ENCODE data around the gene GALK2. TPM values are rescaled to one million over a fixed set of nuclear protein-coding genes. Genes with fewer than 3 reads are reported as not detected.
"Not testable (repeated sequence)": the region's sequence is repeated elsewhere in the genome, so short reads cannot be mapped to it uniquely, and the experiment has no call there.

GALK2 gene
- total RNA-seq, 1 donor from 2014 or later = 37.7 TPM

DNA sequence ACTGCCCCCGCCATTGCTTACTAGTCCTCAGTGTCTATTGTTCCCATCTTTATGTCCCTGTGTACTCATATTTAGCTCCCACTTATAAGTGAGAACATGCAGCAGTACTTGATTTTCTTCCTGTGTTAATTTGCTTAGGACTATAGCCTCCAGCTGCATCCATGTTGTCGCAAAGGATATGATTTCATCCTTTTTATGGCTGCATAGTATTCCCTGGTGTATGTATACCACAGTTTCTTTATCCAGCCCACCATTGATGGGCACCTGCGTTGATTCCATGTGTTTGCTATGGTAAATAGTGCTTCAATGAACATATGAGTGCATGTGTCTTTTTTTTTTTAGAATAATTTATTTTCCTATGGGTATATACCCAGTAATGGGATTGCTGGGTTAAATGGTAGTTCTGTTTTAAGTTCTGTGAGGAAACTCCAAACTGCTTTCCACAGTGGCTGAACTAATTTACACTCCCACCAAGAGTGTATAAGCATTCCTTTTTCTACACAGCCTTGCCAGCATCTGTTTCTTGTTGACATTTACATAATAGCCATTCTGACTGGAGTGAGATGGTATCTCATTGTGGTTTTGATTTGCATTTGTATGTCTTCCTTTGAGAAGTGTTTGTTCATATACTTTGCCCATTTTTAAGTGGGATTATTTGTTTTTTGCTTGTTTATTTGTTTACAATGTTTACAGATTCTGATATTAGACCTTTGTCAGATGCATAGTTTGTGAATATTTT is 53.7 kb downstream of the GALK2 start:
- DNase-seq (ENCODE audit: low spot score) = no peak

GRCh38 chr15:49225572-49226281 is 55.7 kb downstream of the GALK2 start:
- no peak for DNase-seq (ENCODE audit: low spot score)

DNA sequence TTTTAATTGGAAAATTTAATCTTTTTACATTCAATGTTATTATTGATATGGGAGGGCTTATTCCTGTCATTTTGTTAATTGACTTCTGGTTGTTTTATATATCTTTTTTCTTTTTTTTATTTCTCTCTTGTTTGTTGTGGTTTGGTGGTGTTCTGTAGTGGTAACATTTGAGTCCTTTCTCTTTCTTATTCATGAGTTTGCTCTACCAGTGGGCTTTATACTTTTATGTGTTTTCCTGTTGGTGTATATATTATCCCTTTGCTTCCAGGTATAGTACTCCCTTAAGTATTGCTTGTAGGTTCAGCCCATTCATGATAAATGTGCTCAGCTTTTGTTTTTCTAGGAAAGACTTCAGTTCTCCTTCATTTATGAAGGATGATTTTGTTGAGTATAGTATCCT is 57.6 kb downstream of the GALK2 start:
- no peak for DNase-seq (ENCODE audit: low spot score)

DNA sequence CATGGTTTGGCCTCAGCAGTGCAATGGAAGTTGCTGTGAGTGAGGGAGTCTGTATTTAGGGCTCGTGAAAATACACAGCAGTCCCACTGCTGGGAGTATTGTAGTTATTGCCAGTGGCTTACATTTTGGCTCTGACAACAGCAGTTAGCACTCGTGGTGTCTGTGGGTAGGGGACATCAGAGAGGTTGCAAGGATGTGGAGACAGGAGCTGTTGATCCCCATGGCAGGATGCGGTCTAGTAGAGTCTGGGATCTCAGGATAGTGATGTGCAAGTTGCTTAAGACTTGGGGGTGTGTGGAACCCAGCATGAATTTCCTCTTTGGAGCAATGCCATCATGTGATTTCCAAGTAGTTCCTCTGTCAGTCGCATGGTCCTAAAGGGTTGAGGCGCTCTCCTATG is 59.9 kb downstream of the GALK2 start:
- DNase-seq (ENCODE audit: low spot score) = no peak

GRCh38 chr15:49232236-49232806 is 62.3 kb downstream of the GALK2 start:
- no peak for DNase-seq (ENCODE audit: low spot score)

DNA sequence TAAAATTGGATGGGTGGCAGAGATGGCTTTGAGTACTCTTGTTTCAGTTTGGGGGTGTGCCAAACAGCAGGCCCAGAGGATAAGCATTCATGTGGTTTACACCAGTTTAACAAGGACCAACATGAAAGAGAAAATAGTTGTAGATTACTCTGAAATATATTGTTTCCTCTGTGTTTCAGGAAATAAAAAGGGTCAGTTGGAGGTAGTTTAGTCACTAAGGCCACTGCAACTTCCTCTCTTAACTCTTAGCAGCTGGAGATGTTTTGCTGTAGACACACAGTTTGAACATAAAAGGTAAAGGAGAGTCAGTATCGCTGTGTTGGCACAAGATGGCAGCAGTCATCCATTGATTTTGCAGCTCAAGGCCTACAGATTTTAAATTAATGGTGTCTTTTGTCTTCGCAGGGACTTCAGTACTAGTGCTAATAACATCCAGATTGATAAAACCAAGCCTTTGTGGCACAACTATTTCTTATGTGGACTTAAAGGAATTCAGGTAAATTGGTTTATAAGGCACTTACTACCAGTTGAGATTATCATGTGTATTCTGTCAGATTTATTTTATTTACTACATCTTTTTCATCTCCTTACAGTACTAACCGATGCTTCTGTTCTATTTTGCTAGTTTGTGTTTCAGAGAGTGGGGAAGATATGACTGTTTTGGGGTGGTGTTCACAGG is 65.5 kb downstream of the GALK2 start:
- DNase-seq (ENCODE audit: low spot score) = no peak

DNA sequence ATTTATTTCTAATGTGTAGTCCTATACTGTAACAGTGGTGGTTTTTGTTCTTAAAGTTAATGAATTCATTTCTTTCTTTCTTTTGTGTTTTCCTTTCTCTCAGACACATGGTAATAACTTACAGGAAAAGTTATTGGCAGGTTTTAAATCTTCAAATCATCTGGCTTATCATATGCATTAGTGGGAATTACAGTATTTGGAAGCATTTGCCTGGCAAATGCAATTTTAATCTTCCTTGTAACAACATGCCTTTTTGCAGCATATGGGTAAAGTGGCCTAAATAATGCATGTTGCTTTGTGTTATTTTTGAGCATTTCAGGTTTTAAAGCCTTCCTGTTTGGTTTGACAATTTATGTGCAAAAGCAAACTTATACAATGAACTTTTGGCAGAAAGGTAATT is 66.8 kb downstream of the GALK2 start:
- no peak for DNase-seq (ENCODE audit: low spot score)

DNA sequence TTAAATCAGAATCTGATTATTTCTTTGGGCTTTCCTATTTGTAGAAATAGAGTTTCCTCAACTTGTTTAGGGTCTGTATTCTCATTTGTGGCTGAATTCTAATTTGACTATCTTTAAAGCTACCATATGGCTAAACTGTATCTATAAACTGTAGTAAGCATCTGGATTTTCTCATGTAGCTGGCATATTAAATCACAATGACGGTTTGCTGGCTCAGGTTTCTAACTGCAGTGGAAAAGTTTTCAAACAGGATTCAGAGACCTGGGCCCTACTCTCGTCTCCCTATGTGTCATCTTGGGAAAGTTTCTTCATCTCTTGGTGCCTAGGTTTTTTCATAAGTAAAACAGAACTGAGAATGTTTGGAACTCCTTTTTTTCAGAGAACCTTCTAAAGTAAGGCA is 68.3 kb downstream of the GALK2 start:
- no peak for DNase-seq (ENCODE audit: low spot score)

GRCh38 chr15:49239105-49239504 is 69.1 kb downstream of the GALK2 start:
- DNase-seq (ENCODE audit: low spot score) = no peak

GRCh38 chr15:49242820-49243219 is 72.8 kb downstream of the GALK2 start:
- no peak for DNase-seq (ENCODE audit: low spot score)

- DNase-seq (ENCODE audit: low spot score) = no peak
Measured at GRCh38 chr15:49247556-49248110, 77.6 kb downstream of the GALK2 start.

DNA sequence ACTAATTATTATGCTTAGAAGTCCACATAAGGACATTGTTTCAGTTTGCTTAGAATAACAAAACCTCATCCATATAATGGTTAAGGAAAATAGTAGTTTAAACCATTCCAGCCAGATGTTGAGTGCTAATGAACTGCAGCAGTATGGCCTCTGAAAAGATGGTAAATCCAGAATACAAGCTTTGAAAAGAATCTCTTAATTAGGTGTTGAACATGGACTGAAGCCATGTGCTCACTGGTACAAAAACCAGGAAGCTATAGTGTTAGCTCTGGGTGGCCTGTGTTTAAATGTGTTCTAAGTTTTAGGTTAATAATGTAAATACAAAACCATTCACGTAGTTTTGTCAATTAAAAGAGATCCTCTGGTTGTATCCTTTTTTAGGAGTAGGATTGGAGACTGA is 78.2 kb downstream of the GALK2 start:
- no peak for DNase-seq (ENCODE audit: low spot score)

GRCh38 chr15:49255966-49256759 is 86.1 kb downstream of the GALK2 start:
- no peak for DNase-seq (ENCODE audit: low spot score)

- DNase-seq (ENCODE audit: low spot score) = not testable (repeated sequence)
Measured at GRCh38 chr15:49265117-49265516, 95.1 kb downstream of the GALK2 start.

DNA sequence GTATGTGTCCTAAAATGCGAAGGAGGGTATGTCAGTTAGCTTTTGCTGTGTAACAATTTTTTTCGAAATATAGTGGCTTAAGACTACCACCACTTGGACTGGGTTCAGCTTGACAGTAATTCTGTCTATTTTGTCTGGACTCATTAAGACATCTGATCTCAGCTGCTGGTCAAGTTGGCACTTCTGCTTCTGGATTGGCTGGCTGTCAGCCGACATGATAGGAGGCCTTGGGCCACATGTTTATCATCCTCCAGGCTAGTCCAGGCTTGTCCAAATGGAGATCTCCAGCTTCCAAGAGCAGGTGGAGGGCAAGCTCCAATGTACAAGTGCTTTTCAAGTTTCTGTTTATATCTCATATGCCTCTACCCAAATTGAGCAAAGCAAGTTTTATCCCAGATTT is 95.9 kb downstream of the GALK2 start:
- DNase-seq (ENCODE audit: low spot score) = no peak

DNA sequence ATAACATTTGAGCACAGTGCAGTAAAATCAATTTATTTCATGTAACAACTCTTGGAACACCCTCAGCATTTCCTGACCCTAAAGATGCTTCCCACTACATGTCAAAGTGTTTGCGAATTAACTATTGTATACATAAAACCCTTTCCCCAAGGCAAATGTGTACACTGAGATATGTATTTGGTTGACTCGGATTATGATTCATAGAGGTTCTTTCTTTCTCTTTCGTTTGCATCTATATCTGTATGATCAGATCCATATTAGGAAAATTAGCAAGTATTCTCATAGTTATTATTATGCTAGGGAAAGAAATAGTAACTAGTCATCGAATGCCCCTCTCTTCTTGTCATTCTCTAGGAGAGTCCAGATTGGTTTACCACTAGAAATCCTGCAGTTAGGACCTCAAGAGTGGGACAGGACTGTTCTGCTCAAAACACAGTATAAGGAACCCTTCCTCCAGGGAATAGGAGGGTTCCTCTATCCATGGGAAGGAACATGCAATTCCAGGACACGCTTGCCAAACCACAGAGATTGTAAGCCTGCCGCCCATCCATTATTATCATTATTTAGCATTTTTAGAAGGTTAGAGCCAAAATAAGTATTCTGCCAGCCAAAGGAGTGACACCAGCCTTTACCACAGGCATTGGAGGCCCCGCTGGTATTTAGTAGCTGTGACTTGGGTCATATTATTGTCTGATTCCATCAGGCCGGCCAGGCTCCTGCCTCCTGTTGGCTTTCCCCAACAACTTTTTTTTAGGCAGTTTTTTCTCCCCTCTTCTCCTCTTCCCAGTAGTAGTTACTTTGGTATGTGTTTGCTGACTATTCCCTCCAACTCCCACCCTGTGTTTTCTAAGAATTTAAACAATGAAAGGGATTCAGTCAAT is 100.7 kb downstream of the GALK2 start:
- no peak for DNase-seq (ENCODE audit: low spot score)

DNA sequence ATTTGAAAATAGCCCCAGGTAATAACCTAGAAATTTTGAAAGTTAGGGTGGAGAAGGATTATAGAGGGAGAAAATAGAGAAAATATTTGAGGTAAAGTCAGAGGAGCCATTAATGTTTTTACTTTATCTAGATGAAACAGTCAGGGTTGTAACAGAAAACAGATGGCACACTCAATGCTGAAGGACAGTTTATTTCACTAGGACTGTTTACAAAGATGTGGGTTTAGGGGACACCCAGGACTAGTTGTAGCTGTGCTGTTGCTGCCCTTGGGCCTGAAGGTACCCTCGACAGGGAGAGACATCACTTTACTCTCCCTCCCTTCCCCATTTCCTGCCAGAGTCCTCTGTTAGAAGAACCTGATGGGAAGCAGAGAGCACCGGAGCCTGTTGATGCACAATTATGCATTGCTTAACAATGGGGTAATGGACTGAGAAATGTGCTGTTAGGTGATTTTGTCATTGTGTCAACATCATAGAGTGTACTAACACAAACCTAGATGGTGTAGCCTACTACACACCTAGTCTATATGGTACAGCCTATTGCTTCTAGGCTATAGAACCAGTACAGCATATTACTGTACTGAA is 103.8 kb downstream of the GALK2 start:
- no peak for DNase-seq (ENCODE audit: low spot score)

- no peak for DNase-seq (ENCODE audit: low spot score)
Measured at GRCh38 chr15:49278751-49279150, 108.7 kb downstream of the GALK2 start.

GRCh38 chr15:49279521-49280456 is 109.7 kb downstream of the GALK2 start:
- DNase-seq (ENCODE audit: low spot score) = no peak

All from ureter (tissue), 1 donor.